Urinary bladder (tissue), 4 donors: ENCODE data around the gene UGT2B15. TPM values are rescaled to one million over a fixed set of nuclear protein-coding genes. Genes with fewer than 3 reads are reported as not detected.

Experiments
- DNase-seq: peaks from one replicate; pipeline ENCODE4 v3.0.0-alpha.2; 2015; ENCODE audit errors: extremely low spot score
- H3K27ac ChIP-seq: one replicate; pipeline ENCODE4 v1.5.1; 2013; ENCODE audit warnings: low read depth, mild to moderate bottlenecking, moderate library complexity
- H3K36me3 ChIP-seq: one replicate; pipeline ENCODE4 v1.6.1; 2013; ENCODE audit warnings: mild to moderate bottlenecking, moderate library complexity; ENCODE audit not compliant: insufficient read depth
- H3K4me1 ChIP-seq: one replicate; pipeline ENCODE4 v1.6.1; 2013; ENCODE audit warnings: mild to moderate bottlenecking, moderate library complexity; ENCODE audit not compliant: insufficient read depth
- H3K4me3 ChIP-seq: one replicate; pipeline ENCODE4 v1.5.1; 2013; ENCODE audit warnings: low read depth, low read length
- WGBS: extraction: QIAGEN DNeasy Blood & Tissue Kit; methylation state at CpG from one replicate; pipeline ENCODE4 v1.1.7; 2013; 5-methylcytosine and 5-hydroxymethylcytosine counted together
- polyA plus RNA-seq: library from polyadenylated mRNA; stranded (reverse); fragments of 200-250 nt; gene quantifications from one replicate; pipeline ENCODE4 v1.2.3, GENCODE V29; 2013
- total RNA-seq: library from RNA; depleted of rRNA; stranded (reverse); fragments of >200 nt; gene quantifications from one replicate; pipeline ENCODE4 v1.2.3, GENCODE V29; 2014
- donor health status: healthy with polysubstance abuse.
- donor health status: healthy.

The UGT2B15 gene
- total and polyA plus RNA-seq, 2 donors, result 0.08 to 0.26 TPM

GRCh38 chr4:68617003-68617698, 53.3 kb downstream of the UGT2B15 start:
- no peaks in the 10 kb centered on the region for H3K36me3 ChIP-seq
- no peak overlapping the region for H3K4me3 ChIP-seq
- DNase-seq, result no peak
- no peak overlapping the region for H3K27ac ChIP-seq
- H3K4me1 ChIP-seq, result no peaks in the 10 kb centered on the region

DNA sequence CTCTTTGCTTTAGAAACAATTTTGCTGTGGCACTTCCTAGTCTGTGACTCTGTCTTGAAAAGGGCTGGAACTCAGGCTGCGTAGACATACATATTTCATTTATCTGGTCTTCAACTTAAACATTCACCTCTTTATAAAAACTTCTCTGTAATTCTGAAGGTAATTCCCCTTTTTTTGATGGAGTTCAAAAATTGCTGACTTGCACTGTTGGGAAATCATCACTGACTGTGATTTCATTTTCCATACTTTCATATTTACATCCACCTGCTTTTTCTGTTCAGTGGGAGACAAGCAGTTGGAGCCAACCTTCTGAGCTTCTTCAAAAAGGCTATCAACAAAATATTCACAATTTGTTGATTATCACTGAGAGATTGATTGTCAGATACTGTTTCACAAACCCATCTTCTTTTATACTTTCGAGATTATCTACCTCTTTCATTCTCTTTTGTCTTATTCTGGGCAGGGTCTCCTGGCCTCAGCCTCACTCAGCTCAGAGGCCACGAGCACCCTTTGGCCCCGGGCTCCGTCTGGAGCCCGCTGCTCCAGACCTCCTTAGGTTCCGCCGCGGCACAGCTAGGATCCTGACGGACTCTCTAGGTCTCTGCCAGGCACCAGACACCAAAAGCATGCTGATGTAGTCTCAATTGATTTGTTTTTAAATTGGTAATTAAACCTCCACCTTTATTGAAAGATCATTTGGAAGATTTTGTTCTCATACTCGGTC, 54.6 kb downstream of the UGT2B15 start:
- no peaks in the 10 kb centered on the region for H3K36me3 ChIP-seq
- 92% methylated on average over 11 of the region's 11 CpGs for WGBS
- no peak for DNase-seq
- H3K4me3 ChIP-seq, result no peak overlapping the region
- H3K4me1 ChIP-seq, result no peaks in the 10 kb centered on the region
- H3K27ac ChIP-seq, result no peak overlapping the region

DNA sequence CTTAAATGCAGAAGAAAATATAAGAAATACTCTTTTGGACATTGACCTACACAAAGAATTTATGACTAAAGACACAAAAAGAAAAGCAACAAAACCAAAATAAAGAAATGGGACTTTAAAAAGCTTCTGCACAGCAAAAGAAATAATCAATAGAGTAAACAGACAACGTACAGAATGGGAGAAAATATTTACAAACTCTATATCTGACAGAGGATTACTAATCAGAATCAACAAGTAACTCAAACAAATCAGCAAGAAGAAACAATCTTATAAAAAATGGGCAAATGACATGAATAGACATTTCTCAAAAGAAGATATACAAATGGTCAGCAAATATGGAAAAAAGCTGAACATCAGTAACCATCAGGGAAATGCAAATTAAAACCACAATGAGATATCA, 56.7 kb downstream of the UGT2B15 start:
- WGBS, result 57% methylated on average over 1 of the region's 1 CpG
- H3K4me3 ChIP-seq, result no peak overlapping the region
- H3K4me1 ChIP-seq, result no peaks in the 10 kb centered on the region
- H3K36me3 ChIP-seq, result no peaks in the 10 kb centered on the region
- DNase-seq, result no peak
- H3K27ac ChIP-seq, result no peak overlapping the region

- H3K4me1 ChIP-seq, result no peaks in the 10 kb centered on the region
- H3K36me3 ChIP-seq, result no peaks in the 10 kb centered on the region
- no peak overlapping the region for H3K27ac ChIP-seq
- no peak overlapping the region for H3K4me3 ChIP-seq
- 75% methylated on average over 1 of the region's 1 CpG for WGBS
- no peak for DNase-seq
Observed at GRCh38 chr4:68606240-68606639, 64.2 kb downstream of the UGT2B15 start.

- no peak overlapping the region for H3K4me3 ChIP-seq
- 82% methylated on average over 3 of the region's 3 CpGs for WGBS
Observed at GRCh38 chr4:68599150-68599549, 71.3 kb downstream of the UGT2B15 start.

DNA sequence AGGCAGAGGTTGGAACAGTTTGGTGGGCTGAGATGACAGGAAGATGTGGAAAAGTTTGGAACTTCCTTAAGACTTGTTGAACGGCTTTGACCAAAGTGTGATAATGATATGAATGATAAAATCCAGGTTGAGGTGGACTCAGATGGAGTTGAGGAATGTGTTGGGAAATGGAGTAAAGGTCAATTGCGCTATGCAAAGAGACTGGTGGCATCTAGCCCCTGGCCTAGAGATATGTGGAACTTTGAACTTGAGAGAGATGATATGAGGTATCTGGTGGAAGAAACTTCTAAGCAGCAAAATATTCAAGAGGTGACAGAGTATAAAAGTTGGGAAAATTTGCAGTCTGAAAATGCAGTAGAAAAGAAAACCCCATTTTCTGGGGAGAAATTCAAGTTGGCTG, 73.0 kb downstream of the UGT2B15 start:
- Histone ChIP-seq H3K36me3 (no peaks in the 10 kb centered on the region), H3K4me1 (no peaks in the 10 kb centered on the region), H3K27ac (no peak overlapping the region), H3K4me3 (no peak overlapping the region)
- DNase-seq, result no peak
- WGBS, result 86% methylated on average over 2 of the region's 2 CpGs

More at GRCh38 chr4:68599150-68599549, 71.3 kb downstream of the UGT2B15 start:
- no peak for DNase-seq
- no peak overlapping the region for H3K27ac ChIP-seq
- H3K4me1 ChIP-seq, result no peaks in the 10 kb centered on the region
- H3K36me3 ChIP-seq, result no peaks in the 10 kb centered on the region

Other genes starting within 250 kb of the UGT2B15 start
- gene TMPRSS11E, start 223.2 kb downstream of the UGT2B15 start, total RNA-seq, result 34.7 TPM
- 2.2 TPM for gene TMPRSS11E, start 223.2 kb downstream of the UGT2B15 start, polyA plus RNA-seq
- not detected for gene UGT2B17, start 94.3 kb downstream of the UGT2B15 start, total RNA-seq
- not detected for gene UGT2B17, start 94.3 kb downstream of the UGT2B15 start, polyA plus RNA-seq
- gene UGT2B10, start 145.3 kb upstream of the UGT2B15 start, total RNA-seq, result not detected
- 0.09 TPM for gene UGT2B10, start 145.3 kb upstream of the UGT2B15 start, polyA plus RNA-seq